Activated CD8-positive, alpha-beta memory T cell treated with anti-CD3 and anti-CD28 coated beads for 48 hours (primary cell): ENCODE results near the gene NAV2.
"Not testable (repeated sequence)": the region's sequence is repeated elsewhere in the genome, so short reads cannot be mapped to it uniquely, and the experiment has no call there.

Experiments
- DNase-seq, 3 experiments: peaks; one replicate each; pipeline ENCODE4 v3.0.0-alpha.2; 2020; ENCODE audit warnings: low read depth in 2 of 3, low spot score in 2 of 3

The NAV2 gene

GRCh38 chr11:19882356-19882755, 169.7 kb downstream of the NAV2 start:
- no peak for DNase-seq

GRCh38 chr11:19886498-19886897, 173.9 kb downstream of the NAV2 start:
- no peak for DNase-seq

GRCh38 chr11:19887842-19888241, 175.2 kb downstream of the NAV2 start:
- no peak for DNase-seq

GRCh38 chr11:19889531-19889930, 176.9 kb downstream of the NAV2 start:
- no peak for DNase-seq

GRCh38 chr11:19890308-19890707, 177.7 kb downstream of the NAV2 start:
- DNase-seq = no peak

- no peak for DNase-seq
Observed at GRCh38 chr11:19891022-19891421, 178.4 kb downstream of the NAV2 start.

GRCh38 chr11:19892387-19892786, 179.8 kb downstream of the NAV2 start:
- no peak for DNase-seq

GRCh38 chr11:19892876-19893275, 180.2 kb downstream of the NAV2 start:
- no peak for DNase-seq

GRCh38 chr11:19894404-19894803, 181.8 kb downstream of the NAV2 start:
- no peak for DNase-seq

GRCh38 chr11:19895037-19895436, 182.4 kb downstream of the NAV2 start:
- DNase-seq = not testable (repeated sequence)

- no peak for DNase-seq
Observed at GRCh38 chr11:19895776-19896175, 183.1 kb downstream of the NAV2 start.

GRCh38 chr11:19903620-19904069, 191.0 kb downstream of the NAV2 start:
- peak in 2 of 3 experiments; percentile 7 to 11 for DNase-seq

GRCh38 chr11:19905280-19905853, 192.7 kb downstream of the NAV2 start:
- no peak for DNase-seq

- DNase-seq = no peak
Observed at GRCh38 chr11:19906126-19906525, 193.5 kb downstream of the NAV2 start.

GRCh38 chr11:19907008-19907579, 194.5 kb downstream of the NAV2 start:
- DNase-seq = no peak

GRCh38 chr11:19907839-19908238, 195.2 kb downstream of the NAV2 start:
- no peak for DNase-seq

- DNase-seq = no peak
Observed at GRCh38 chr11:19910931-19911330, 198.3 kb downstream of the NAV2 start.

GRCh38 chr11:19912115-19912957, 199.7 kb downstream of the NAV2 start:
- no peak for DNase-seq

GRCh38 chr11:19912958-19913892, 200.6 kb downstream of the NAV2 start:
- no peak for DNase-seq

GRCh38 chr11:19913893-19914249, 201.2 kb downstream of the NAV2 start:
- no peak for DNase-seq

- DNase-seq = no peak
Observed at GRCh38 chr11:19915808-19916207, 203.2 kb downstream of the NAV2 start.
